ENCODE data around the gene DTWD2.
"Not testable (repeated sequence)": the region's sequence is repeated elsewhere in the genome, so short reads cannot be mapped to it uniquely, and the experiment has no call there.

The DTWD2 gene

GRCh38 chr5:118996098-118996497, 7.8 kb upstream of the DTWD2 start:
- no peak overlapping the region for H3K27ac ChIP-seq
- TF ChIP-seq ZFX (IDR thresholded peaks at IDR 0.05; ENCODE audit: borderline replicate concordance) (no peak), CTCF (IDR thresholded peaks at IDR 0.05) (no peak)

- H3K27ac ChIP-seq, result no peak overlapping the region
- TF ChIP-seq CTCF (IDR thresholded peaks at IDR 0.05) (no peak), ZFX (IDR thresholded peaks at IDR 0.05; ENCODE audit: borderline replicate concordance) (no peak)
These were observed 6.2 kb upstream of the DTWD2 start for GRCh38 chr5:118994595-118994994.

- H3K27ac ChIP-seq, result not testable (repeated sequence)
These were observed 4.8 kb upstream of the DTWD2 start for GRCh38 chr5:118993118-118993517.

- H3K27ac ChIP-seq, result not testable (repeated sequence)
These were observed 3.7 kb upstream of the DTWD2 start for GRCh38 chr5:118992055-118992454.

GRCh38 chr5:118990582-118990981, 2.2 kb upstream of the DTWD2 start:
- no peak for TF ChIP-seq CTCF (IDR thresholded peaks at IDR 0.05)
- no peak for TF ChIP-seq ZFX (IDR thresholded peaks at IDR 0.05; ENCODE audit: borderline replicate concordance)
- no peak overlapping the region for H3K27ac ChIP-seq

- H3K27ac ChIP-seq, result no peak overlapping the region
- TF ChIP-seq ZFX (IDR thresholded peaks at IDR 0.05; ENCODE audit: borderline replicate concordance) (no peak), CTCF (IDR thresholded peaks at IDR 0.05) (no peak)
These were observed 1.5 kb upstream of the DTWD2 start for GRCh38 chr5:118989816-118990215.

GRCh38 chr5:118988866-118989180, 476 bp upstream of the DTWD2 start:
- peak overlapping the region; percentile 79 for H3K27ac ChIP-seq

GRCh38 chr5:118984602-118985001, 3.7 kb downstream of the DTWD2 start:
- no peak overlapping the region for H3K27ac ChIP-seq
- TF ChIP-seq CTCF (IDR thresholded peaks at IDR 0.05), result no peak
- no peak for TF ChIP-seq ZFX (IDR thresholded peaks at IDR 0.05; ENCODE audit: borderline replicate concordance)

More at GRCh38 chr5:118988866-118989180, 476 bp upstream of the DTWD2 start:
- TF ChIP-seq ZFX (IDR thresholded peaks at IDR 0.05; ENCODE audit: borderline replicate concordance) (no peak), CTCF (IDR thresholded peaks at IDR 0.05) (no peak)

- no peak overlapping the region for H3K27ac ChIP-seq
- TF ChIP-seq ZFX (IDR thresholded peaks at IDR 0.05; ENCODE audit: borderline replicate concordance) (no peak), CTCF (IDR thresholded peaks at IDR 0.05) (no peak)
These were observed 6.6 kb downstream of the DTWD2 start for GRCh38 chr5:118981783-118982182.
